CD14-positive monocyte (primary cell): ENCODE results near the gene KLF6. TPM values are rescaled to one million over a fixed set of nuclear protein-coding genes. Genes with fewer than 3 reads are reported as not detected.

Experiments
- DNase-seq, 3 donors: peaks; one replicate each; pipeline ENCODE4 v3.0.0-alpha.2; 2011 to 2022
- H2AFZ ChIP-seq: 2 replicates; pipeline ENCODE4 v1.6.0; 2012; ENCODE audit warnings: mild to moderate bottlenecking, low read depth, low read length, inconsistent platforms; ENCODE audit not compliant: insufficient read depth, poor library complexity, severe bottlenecking
- H3K27ac ChIP-seq, 2 donors: 1 replicate in 1 of 2; 2 replicates in 1 of 2; pipeline ENCODE4 v1.5.1; 2012 to 2013; ENCODE audit warnings: low read length in 2 of 2, control low read depth in 1 of 2, inconsistent platforms in 1 of 2, low read depth in 1 of 2, mild to moderate bottlenecking in 1 of 2
- H3K27me3 ChIP-seq, 2 donors: one replicate each; pipeline versions ENCODE4 v1.6.0 to v1.6.1; 2011 to 2013; ENCODE audit warnings: low read length in 2 of 2; ENCODE audit not compliant: control insufficient read depth in 2 of 2, insufficient read depth in 2 of 2
- H3K36me3 ChIP-seq, 2 donors: replicated peaks in 1 of 2; 1 replicate in 1 of 2; 2 replicates in 1 of 2; pipeline versions ENCODE4 v1.5.1 to v1.6.1; 2012 to 2013; ENCODE audit warnings: low read length in 2 of 2, control low read depth in 1 of 2, inconsistent platforms in 1 of 2, mild to moderate bottlenecking in 1 of 2; ENCODE audit not compliant: insufficient read depth in 2 of 2, control insufficient read depth in 1 of 2
- H3K4me1 ChIP-seq, 2 donors: 1 replicate in 1 of 2; 2 replicates in 1 of 2; pipeline versions ENCODE4 v1.5.1 to v1.6.1; 2012 to 2013; ENCODE audit warnings: low read length in 2 of 2, control low read depth in 1 of 2, inconsistent platforms in 1 of 2, mild to moderate bottlenecking in 1 of 2, moderate library complexity in 1 of 2; ENCODE audit not compliant: insufficient read depth in 2 of 2, control insufficient read depth in 1 of 2
- H3K4me2 ChIP-seq: replicated peaks from 2 replicates; pipeline ENCODE3; 2012; ENCODE audit warnings: low read length, moderate library complexity, mild to moderate bottlenecking; ENCODE audit not compliant: poor library complexity, severe bottlenecking; ENCODE audit errors: extremely low read depth
- H3K4me3 ChIP-seq, 3 experiments: fragments of 200-600 bp in 1 of 3; sonication (generic) in 1 of 3; replicated peaks in 1 of 3; 1 replicate in 2 of 3; 2 replicates in 1 of 3; pipeline ENCODE4 v1.5.1; 2011 to 2013; ENCODE audit warnings: low read length in 3 of 3, mild to moderate bottlenecking in 3 of 3, control low read depth in 2 of 3, low read depth in 2 of 3, inconsistent platforms in 1 of 3, moderate library complexity in 1 of 3
- H3K79me2 ChIP-seq: 2 replicates; pipeline ENCODE4 v1.6.0; 2012; ENCODE audit warnings: mild to moderate bottlenecking, control low read depth, inconsistent platforms, low read length, moderate library complexity; ENCODE audit not compliant: insufficient read depth
- H3K9ac ChIP-seq: 2 replicates; pipeline ENCODE4 v1.6.0; 2017; ENCODE audit warnings: low read length, mild to moderate bottlenecking; ENCODE audit not compliant: insufficient read depth, poor library complexity, severe bottlenecking
- H3K9me3 ChIP-seq, 2 donors: replicated peaks in 1 of 2; 1 replicate in 1 of 2; 2 replicates in 1 of 2; pipeline versions ENCODE4 v1.5.1 to v1.6.1; 2012 to 2013; ENCODE audit warnings: low read length in 2 of 2, control low read depth in 1 of 2; ENCODE audit not compliant: control insufficient read depth in 1 of 2, insufficient read depth in 1 of 2
- H4K20me1 ChIP-seq: 2 replicates; pipeline ENCODE4 v1.6.0; 2012; ENCODE audit warnings: mild to moderate bottlenecking, low read length, control low read depth, moderate library complexity; ENCODE audit not compliant: insufficient read depth
- H3K27ac Mint-ChIP-seq, 7 donors: one replicate each; pipeline ENCODE4 v1.8.0; 2020; ENCODE audit warnings: mild to moderate bottlenecking in 7 of 7, mixed read lengths in 7 of 7, moderate library complexity in 6 of 7, inconsistent platforms in 2 of 7
- H3K27me3 Mint-ChIP-seq, 3 donors: one replicate each; pipeline ENCODE4 v1.8.0; 2021 to 2022; ENCODE audit warnings: low read depth in 3 of 3, mild to moderate bottlenecking in 3 of 3, mixed read lengths in 3 of 3, moderate library complexity in 3 of 3, inconsistent platforms in 1 of 3
- H3K36me3 Mint-ChIP-seq, 2 donors: one replicate each; pipeline ENCODE4 v1.8.0; 2020; ENCODE audit warnings: mixed read lengths in 2 of 2, inconsistent platforms in 1 of 2, mild to moderate bottlenecking in 1 of 2
- H3K4me1 Mint-ChIP-seq: one replicate; pipeline ENCODE4 v1.8.0; 2020; ENCODE audit warnings: mild to moderate bottlenecking, mixed read lengths
- H3K4me3 Mint-ChIP-seq, 2 donors: one replicate each; pipeline ENCODE4 v1.8.0; 2020; ENCODE audit warnings: mild to moderate bottlenecking in 2 of 2, mixed read lengths in 2 of 2, moderate library complexity in 1 of 2
- H3K9me3 Mint-ChIP-seq, 7 donors: one replicate each; pipeline ENCODE4 v1.8.0; 2020 to 2022; ENCODE audit warnings: mixed read lengths in 7 of 7, mild to moderate bottlenecking in 6 of 7, moderate library complexity in 6 of 7, inconsistent platforms in 2 of 7
- CTCF ChIP-seq: fragments of 200-600 bp; IDR thresholded peaks from one replicate; pipeline ENCODE4 v1.8.0; 2022; ENCODE audit warnings: antibody characterized with exemption, mild to moderate bottlenecking
- WGBS: methylation state at CpG from one replicate; pipeline ENCODE4 v1.1.5; 2013; ENCODE audit warnings: missing lambda C conversion rate; ENCODE audit not compliant: insufficient coverage; 5-methylcytosine and 5-hydroxymethylcytosine counted together
- intact Hi-C, 2 donors: fragments of 100-400 bp; cut with micrococcal nuclease; formaldehyde crosslinking; loops; one replicate each; pipeline versions ENCODE4 v1.15.0 to v1.15.1; 2023
- polyA plus RNA-seq, 3 donors: library from polyadenylated mRNA; depleted of rRNA in 1 of 3; unstranded in 2 of 3; stranded (reverse) in 1 of 3; fragments of 300-500 nt in 2 of 3; fragments of >200 nt in 1 of 3; fragmentation: Illumina TruSeq in 2 of 3; gene quantifications; 1 replicate in 2 of 3; 2 replicates in 1 of 3; pipeline ENCODE4 v1.2.3, GENCODE V29; 2012 to 2021

The KLF6 gene
- polyA plus RNA-seq, 3 donors = 436 to 510 (median 499) TPM

- peak; percentile 88 to 95 (median 94) for DNase-seq
- Mint-ChIP-seq H3K27me3 (no peaks in the 10 kb centered on the region), H3K4me1 (peaks cover 12% of the 10 kb centered on the region), H3K36me3 (peaks cover 3 to 8% of the 10 kb centered on the region in 2 donors), H3K9me3 (no peaks in the 10 kb centered on the region), H3K27ac (peak overlapping the region in 1 of 7 donors; percentile 98), H3K4me3 (peak overlapping the region; percentile 21 to 54)
- Histone ChIP-seq H2AFZ (no peak overlapping the region), H4K20me1 (no peaks in the 10 kb centered on the region), H3K36me3 (no peaks in the 10 kb centered on the region), H3K4me2 (peak overlapping the region; percentile 30), H3K9me3 (no peaks in the 10 kb centered on the region), H3K27me3 (no peaks in the 10 kb centered on the region), H3K27ac (peak overlapping the region; percentile 85 to 100), H3K4me1 (peaks cover 55 to 60% of the 10 kb centered on the region in 2 donors), H3K4me3 (peak overlapping the region in 1 of 3 experiments; percentile 24), H3K79me2 (no peaks in the 10 kb centered on the region), H3K9ac (peak overlapping the region; percentile 86)
- 15% methylated on average over 3 of the region's 10 CpGs for WGBS
- intact Hi-C loops = loop anchor here (1.0 to 2.0 kb wide), 3 partner anchors 19 to 46 kb away; partner anchors contain the start of gene KLF6 (in 1 of the 2)
- TF ChIP-seq CTCF = no peak
Observed at GRCh38 chr10:3805791-3806461, 20.9 kb upstream of the KLF6 start.

GRCh38 chr10:3805201-3805790 is 20.3 kb upstream of the KLF6 start:
- Histone ChIP-seq H3K27me3 (no peaks in the 10 kb centered on the region), H3K36me3 (no peaks in the 10 kb centered on the region), H3K4me1 (peaks cover 50 to 55% of the 10 kb centered on the region in 2 donors), H3K9me3 (no peaks in the 10 kb centered on the region), H3K9ac (peak overlapping the region; percentile 86), H3K79me2 (no peaks in the 10 kb centered on the region), H3K27ac (peak overlapping the region; percentile 85 to 100), H3K4me2 (peak overlapping the region; percentile 30), H3K4me3 (peak overlapping the region in 1 of 3 experiments; percentile 24), H4K20me1 (no peaks in the 10 kb centered on the region), H2AFZ (no peak overlapping the region)
- H3K27me3 Mint-ChIP-seq = no peaks in the 10 kb centered on the region
- peak; percentile 93 to 99 (median 97) for DNase-seq
- peaks cover 8% of the 10 kb centered on the region for H3K4me1 Mint-ChIP-seq
- H3K27ac Mint-ChIP-seq = peak overlapping the region in 1 of 7 donors; percentile 98
- WGBS = 88% methylated on average over 3 of the region's 7 CpGs
- H3K36me3 Mint-ChIP-seq = peaks cover 0 to 6% of the 10 kb centered on the region in 2 donors
- intact Hi-C loops = loop anchor here (1.0 to 2.0 kb wide), 3 partner anchors 18 to 47 kb away; partner anchors contain the start of gene KLF6 (in 1 of the 2)
- TF ChIP-seq CTCF = no peak
- H3K4me3 Mint-ChIP-seq = peak overlapping the region; percentile 21 to 54
- H3K9me3 Mint-ChIP-seq = no peaks in the 10 kb centered on the region
